Neural cell (in vitro differentiated cells): ENCODE data around the gene LINGO4. TPM values are rescaled to one million over a fixed set of nuclear protein-coding genes. Genes with fewer than 3 reads are reported as not detected.

ENCODE experiments used
- H2AFZ ChIP-seq: fragments of 200-600, 300-800 bp; sonication (generic), shearing (Covaris generic); 2 replicates; pipeline ENCODE4 v1.6.0; 2014; ENCODE audit warnings: low read depth, mild to moderate bottlenecking, antibody characterized with exemption, low read length, moderate library complexity
- H3F3A ChIP-seq: fragments of 200-600 bp; shearing (Covaris generic); 2 replicates; pipeline ENCODE4 v1.6.1; 2016; ENCODE audit warnings: mild to moderate bottlenecking, moderate library complexity, mixed read lengths, antibody characterized with exemption, low read length; ENCODE audit not compliant: insufficient read depth, poor library complexity, severe bottlenecking
- H3K27ac ChIP-seq: fragments of 200-600, 300-800 bp; sonication (generic), shearing (Covaris generic); 2 replicates; pipeline ENCODE4 v1.5.1; 2014; ENCODE audit warnings: mild to moderate bottlenecking, low read length, moderate library complexity
- H3K27me3 ChIP-seq: fragments of 300-800, 200-600 bp; sonication (generic), shearing (Covaris generic); 2 replicates; pipeline ENCODE4 v1.6.0; 2014; ENCODE audit warnings: mild to moderate bottlenecking, low read depth, low read length, moderate library complexity; ENCODE audit not compliant: insufficient read depth
- H3K36me3 ChIP-seq: fragments of 300-800, 200-600 bp; sonication (generic), shearing (Covaris generic); 2 replicates; pipeline ENCODE4 v1.5.1; 2014; ENCODE audit warnings: mild to moderate bottlenecking, antibody characterized with exemption, low read length, moderate library complexity; ENCODE audit not compliant: insufficient read depth
- H3K4me2 ChIP-seq: fragments of 300-800, 200-600 bp; sonication (generic), shearing (Covaris generic); 2 replicates; pipeline ENCODE4 v1.6.0; 2014; ENCODE audit warnings: mild to moderate bottlenecking, low read length
- H3K4me3 ChIP-seq: fragments of 300-800, 200-600 bp; sonication (generic), shearing (Covaris generic); 2 replicates; pipeline ENCODE4 v1.5.1; 2014; ENCODE audit warnings: mild to moderate bottlenecking, low read length, moderate library complexity
- H3K79me2 ChIP-seq: fragments of 200-600 bp; shearing (Covaris generic); replicated peaks from 2 replicates; pipeline ENCODE4 v1.6.0; 2014; ENCODE audit warnings: mild to moderate bottlenecking, low read length, moderate library complexity; ENCODE audit not compliant: insufficient read depth
- H3K9ac ChIP-seq: fragments of 300-800, 200-600 bp; sonication (generic), shearing (Covaris generic); 2 replicates; pipeline ENCODE4 v1.6.1; 2016; ENCODE audit warnings: mild to moderate bottlenecking, low read length, mixed read lengths
- H3K9me2 ChIP-seq: fragments of 200-600 bp; shearing (Covaris generic); 2 replicates; pipeline ENCODE4 v1.6.1; 2016; ENCODE audit warnings: mild to moderate bottlenecking, low read length, mixed read lengths; ENCODE audit not compliant: insufficient read depth
- H3K9me3 ChIP-seq: fragments of 200-600, 300-800 bp; sonication (generic), shearing (Covaris generic); 2 replicates; pipeline ENCODE4 v1.6.1; 2016; ENCODE audit warnings: mild to moderate bottlenecking, mixed run types, low read length, moderate library complexity, mixed read lengths
- H4K20me1 ChIP-seq: fragments of 200-600 bp; shearing (Covaris generic); 2 replicates; pipeline ENCODE4 v1.6.1; 2016; ENCODE audit warnings: mild to moderate bottlenecking, mixed run types; ENCODE audit not compliant: insufficient read depth
- EP300 ChIP-seq: fragments of 450-650 bp; conservative IDR thresholded peaks from 2 replicates; pipeline ENCODE4 v1.6.1; 2014; ENCODE audit warnings: antibody characterized with exemption, mild to moderate bottlenecking, moderate library complexity; ENCODE audit not compliant: poor library complexity, severe bottlenecking
- EZH2 ChIP-seq: fragments of 200-600, 300-800 bp; shearing (Covaris generic), sonication (generic); IDR thresholded peaks from 2 replicates; pipeline ENCODE4 v1.6.1; 2014; ENCODE audit warnings: antibody characterized with exemption, low read length, borderline replicate concordance, mild to moderate bottlenecking; ENCODE audit not compliant: insufficient read depth, poor library complexity, severe bottlenecking
- MXI1 ChIP-seq: fragments of 450-650 bp; conservative IDR thresholded peaks from 2 replicates; pipeline ENCODE4 v1.6.1; 2014; ENCODE audit warnings: antibody characterized with exemption, mild to moderate bottlenecking; ENCODE audit not compliant: poor library complexity, severe bottlenecking
- POLR2AphosphoS5 ChIP-seq: IDR thresholded peaks from 2 replicates; pipeline ENCODE4 v1.6.1; 2012
- RAD21 ChIP-seq: fragments of 450-650 bp; conservative IDR thresholded peaks from 2 replicates; pipeline ENCODE4 v1.6.1; 2014; ENCODE audit warnings: antibody characterized with exemption, mild to moderate bottlenecking, moderate library complexity
- TAF1 ChIP-seq: IDR thresholded peaks from 2 replicates; pipeline ENCODE4 v1.6.1; 2012; ENCODE audit warnings: low read depth
- polyA plus RNA-seq: library from polyadenylated mRNA; depleted of rRNA; stranded (reverse); fragments of >200 nt; gene quantifications from 2 replicates; pipeline ENCODE4 v1.2.3, GENCODE V29; 2014
- TF ChIP-seq, protein P1 (sequence below): fragments of 450-650 bp; IDR thresholded peaks from 2 replicates; pipeline ENCODE4 v1.5.1; 2014; ENCODE audit warnings: antibody characterized with exemption, mild to moderate bottlenecking, moderate library complexity; ENCODE audit not compliant: poor library complexity, severe bottlenecking
- TF ChIP-seq, protein P2 (sequence below): IDR thresholded peaks from 2 replicates; pipeline ENCODE4 v1.6.1; 2012; ENCODE audit warnings: borderline replicate concordance

The LINGO4 gene
- polyA plus RNA-seq, 1 donor from 2014 or later: not detected

DNA sequence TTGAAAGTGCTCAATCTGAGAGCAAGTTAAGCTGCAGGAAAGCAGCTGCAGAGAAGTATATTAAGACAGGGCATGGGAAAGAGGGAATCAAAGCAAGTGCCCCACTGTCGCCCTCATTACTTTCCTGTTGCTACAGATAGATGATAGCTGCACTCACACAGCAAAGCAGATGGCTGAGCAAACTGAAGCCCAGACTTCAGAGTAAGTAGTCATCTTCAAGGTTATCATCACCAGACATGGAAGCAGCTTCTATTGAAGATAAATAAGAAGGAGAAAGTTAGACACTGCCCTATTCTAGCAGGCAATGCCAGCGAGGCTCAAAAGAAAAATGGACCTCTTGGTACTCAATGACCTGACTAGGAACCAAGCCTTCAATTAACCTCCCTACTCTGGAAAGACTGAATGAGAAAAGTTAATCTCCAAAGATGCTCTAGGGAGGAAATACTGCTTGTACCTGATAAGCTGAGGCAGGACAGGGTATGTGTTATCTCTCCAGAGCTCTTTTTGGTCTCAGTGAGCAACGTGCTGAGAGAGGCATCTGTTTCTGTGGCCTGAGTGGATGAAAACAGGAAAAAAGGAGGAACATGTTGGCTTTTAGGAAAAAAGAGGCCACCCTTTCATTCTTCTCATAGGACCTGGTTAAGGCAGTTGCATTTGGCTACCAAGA, 30.8 kb downstream of the LINGO4 start:
- Histone ChIP-seq H3K79me2 (no peaks in the 10 kb centered on the region), H2AFZ (no peak overlapping the region), H3K36me3 (peaks cover 7% of the 10 kb centered on the region), H3K4me2 (no peak overlapping the region), H3K27me3 (no peaks in the 10 kb centered on the region), H3K27ac (no peak overlapping the region), H4K20me1 (no peaks in the 10 kb centered on the region), H3K9me2 (no peaks in the 10 kb centered on the region), H3F3A (no peaks in the 10 kb centered on the region), H3K9ac (no peak overlapping the region), H3K4me3 (no peak overlapping the region), H3K9me3 (no peaks in the 10 kb centered on the region)
- TF ChIP-seq EP300 (no peak), POLR2AphosphoS5 (no peak), RAD21 (no peak), EZH2 (no peak), MXI1 (no peak), TAF1 (no peak)
- TF ChIP-seq, protein P1, sequence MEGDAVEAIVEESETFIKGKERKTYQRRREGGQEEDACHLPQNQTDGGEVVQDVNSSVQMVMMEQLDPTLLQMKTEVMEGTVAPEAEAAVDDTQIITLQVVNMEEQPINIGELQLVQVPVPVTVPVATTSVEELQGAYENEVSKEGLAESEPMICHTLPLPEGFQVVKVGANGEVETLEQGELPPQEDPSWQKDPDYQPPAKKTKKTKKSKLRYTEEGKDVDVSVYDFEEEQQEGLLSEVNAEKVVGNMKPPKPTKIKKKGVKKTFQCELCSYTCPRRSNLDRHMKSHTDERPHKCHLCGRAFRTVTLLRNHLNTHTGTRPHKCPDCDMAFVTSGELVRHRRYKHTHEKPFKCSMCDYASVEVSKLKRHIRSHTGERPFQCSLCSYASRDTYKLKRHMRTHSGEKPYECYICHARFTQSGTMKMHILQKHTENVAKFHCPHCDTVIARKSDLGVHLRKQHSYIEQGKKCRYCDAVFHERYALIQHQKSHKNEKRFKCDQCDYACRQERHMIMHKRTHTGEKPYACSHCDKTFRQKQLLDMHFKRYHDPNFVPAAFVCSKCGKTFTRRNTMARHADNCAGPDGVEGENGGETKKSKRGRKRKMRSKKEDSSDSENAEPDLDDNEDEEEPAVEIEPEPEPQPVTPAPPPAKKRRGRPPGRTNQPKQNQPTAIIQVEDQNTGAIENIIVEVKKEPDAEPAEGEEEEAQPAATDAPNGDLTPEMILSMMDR: no peak
- TF ChIP-seq, protein P2, sequence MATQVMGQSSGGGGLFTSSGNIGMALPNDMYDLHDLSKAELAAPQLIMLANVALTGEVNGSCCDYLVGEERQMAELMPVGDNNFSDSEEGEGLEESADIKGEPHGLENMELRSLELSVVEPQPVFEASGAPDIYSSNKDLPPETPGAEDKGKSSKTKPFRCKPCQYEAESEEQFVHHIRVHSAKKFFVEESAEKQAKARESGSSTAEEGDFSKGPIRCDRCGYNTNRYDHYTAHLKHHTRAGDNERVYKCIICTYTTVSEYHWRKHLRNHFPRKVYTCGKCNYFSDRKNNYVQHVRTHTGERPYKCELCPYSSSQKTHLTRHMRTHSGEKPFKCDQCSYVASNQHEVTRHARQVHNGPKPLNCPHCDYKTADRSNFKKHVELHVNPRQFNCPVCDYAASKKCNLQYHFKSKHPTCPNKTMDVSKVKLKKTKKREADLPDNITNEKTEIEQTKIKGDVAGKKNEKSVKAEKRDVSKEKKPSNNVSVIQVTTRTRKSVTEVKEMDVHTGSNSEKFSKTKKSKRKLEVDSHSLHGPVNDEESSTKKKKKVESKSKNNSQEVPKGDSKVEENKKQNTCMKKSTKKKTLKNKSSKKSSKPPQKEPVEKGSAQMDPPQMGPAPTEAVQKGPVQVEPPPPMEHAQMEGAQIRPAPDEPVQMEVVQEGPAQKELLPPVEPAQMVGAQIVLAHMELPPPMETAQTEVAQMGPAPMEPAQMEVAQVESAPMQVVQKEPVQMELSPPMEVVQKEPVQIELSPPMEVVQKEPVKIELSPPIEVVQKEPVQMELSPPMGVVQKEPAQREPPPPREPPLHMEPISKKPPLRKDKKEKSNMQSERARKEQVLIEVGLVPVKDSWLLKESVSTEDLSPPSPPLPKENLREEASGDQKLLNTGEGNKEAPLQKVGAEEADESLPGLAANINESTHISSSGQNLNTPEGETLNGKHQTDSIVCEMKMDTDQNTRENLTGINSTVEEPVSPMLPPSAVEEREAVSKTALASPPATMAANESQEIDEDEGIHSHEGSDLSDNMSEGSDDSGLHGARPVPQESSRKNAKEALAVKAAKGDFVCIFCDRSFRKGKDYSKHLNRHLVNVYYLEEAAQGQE: no peak

DNA sequence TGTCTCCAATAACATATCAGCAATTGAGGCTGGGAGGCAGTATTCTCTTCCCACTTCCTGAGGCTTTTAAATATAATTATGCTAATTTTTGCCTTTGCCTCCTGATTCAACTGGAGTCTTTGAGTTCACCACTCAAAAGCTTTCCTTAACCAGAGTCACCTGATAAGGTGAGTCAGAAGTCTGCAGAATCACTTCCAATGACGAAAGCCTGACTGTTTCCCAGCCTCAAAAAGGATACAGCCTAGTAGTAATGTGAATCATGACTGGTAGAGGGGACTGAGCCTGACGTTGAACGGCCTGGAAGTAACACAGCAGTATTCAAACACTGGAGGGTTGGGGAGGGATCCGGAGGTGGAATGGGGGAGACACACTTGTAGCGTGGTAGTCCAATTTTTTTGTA, 31.5 kb downstream of the LINGO4 start:
- H2AFZ ChIP-seq: no peak overlapping the region

More for the DNA sequence above, 31.5 kb downstream of the LINGO4 start:
- Histone ChIP-seq H3K9ac (no peak overlapping the region), H3K79me2 (no peaks in the 10 kb centered on the region), H4K20me1 (no peaks in the 10 kb centered on the region), H3K4me3 (no peak overlapping the region), H3K9me2 (no peaks in the 10 kb centered on the region), H3K36me3 (peaks cover 7% of the 10 kb centered on the region), H3K27me3 (no peaks in the 10 kb centered on the region), H3K27ac (no peak overlapping the region), H3K9me3 (no peaks in the 10 kb centered on the region), H3K4me2 (no peak overlapping the region), H3F3A (no peaks in the 10 kb centered on the region)
- TF ChIP-seq EP300 (no peak), TAF1 (no peak)
- TF ChIP-seq, protein P1: no peak
- TF ChIP-seq, protein P2: no peak
